Measurements from ENCODE around the gene KDM2B. TPM values are rescaled to one million over a fixed set of nuclear protein-coding genes. Genes with fewer than 3 reads are reported as not detected.

The KDM2B gene
- polyA plus RNA-seq, 3 donors: 9.7 to 68.1 (median 9.7) TPM

GRCh38 chr12:121456551-121456950 lies 124.3 kb downstream of the KDM2B start:
- Histone ChIP-seq H4K20me1 (ENCODE audit: insufficient read depth, low read length) (peaks cover 54% of the 10 kb centered on the region), H3K4me3 (replicated peaks in 1 of 3; ENCODE audit: low read depth in 2 of 3, low read length in 3 of 3) (no peak overlapping the region), H3K4me1 (ENCODE audit: control insufficient read depth in 1 of 2, insufficient read depth in 2 of 2, low read length in 2 of 2) (peaks cover 56 to 61% of the 10 kb centered on the region in 2 donors), H3K9ac (ENCODE audit: insufficient read depth, low read length, poor library complexity, severe bottlenecking) (no peak overlapping the region), H3K27me3 (ENCODE audit: control insufficient read depth in 2 of 2, insufficient read depth in 2 of 2, low read length in 2 of 2) (no peaks in the 10 kb centered on the region), H3K27ac (ENCODE audit: low read depth in 1 of 2, low read length in 2 of 2) (peak overlapping the region in 1 of 2 donors; percentile 50), H3K4me2 (replicated peaks; ENCODE audit: extremely low read depth, low read length, poor library complexity, severe bottlenecking) (no peak overlapping the region), H3K36me3 (replicated peaks in 1 of 2; ENCODE audit: control insufficient read depth in 1 of 2, insufficient read depth in 2 of 2, low read length in 2 of 2) (no peaks in the 10 kb centered on the region), H2AFZ (ENCODE audit: insufficient read depth, low read depth, low read length, poor library complexity, severe bottlenecking) (no peak overlapping the region), H3K79me2 (ENCODE audit: insufficient read depth, low read length) (peaks cover 86% of the 10 kb centered on the region), H3K9me3 (replicated peaks in 1 of 2; ENCODE audit: control insufficient read depth in 1 of 2, insufficient read depth in 1 of 2, low read length in 2 of 2) (no peaks in the 10 kb centered on the region)
- TF ChIP-seq, protein P1, sequence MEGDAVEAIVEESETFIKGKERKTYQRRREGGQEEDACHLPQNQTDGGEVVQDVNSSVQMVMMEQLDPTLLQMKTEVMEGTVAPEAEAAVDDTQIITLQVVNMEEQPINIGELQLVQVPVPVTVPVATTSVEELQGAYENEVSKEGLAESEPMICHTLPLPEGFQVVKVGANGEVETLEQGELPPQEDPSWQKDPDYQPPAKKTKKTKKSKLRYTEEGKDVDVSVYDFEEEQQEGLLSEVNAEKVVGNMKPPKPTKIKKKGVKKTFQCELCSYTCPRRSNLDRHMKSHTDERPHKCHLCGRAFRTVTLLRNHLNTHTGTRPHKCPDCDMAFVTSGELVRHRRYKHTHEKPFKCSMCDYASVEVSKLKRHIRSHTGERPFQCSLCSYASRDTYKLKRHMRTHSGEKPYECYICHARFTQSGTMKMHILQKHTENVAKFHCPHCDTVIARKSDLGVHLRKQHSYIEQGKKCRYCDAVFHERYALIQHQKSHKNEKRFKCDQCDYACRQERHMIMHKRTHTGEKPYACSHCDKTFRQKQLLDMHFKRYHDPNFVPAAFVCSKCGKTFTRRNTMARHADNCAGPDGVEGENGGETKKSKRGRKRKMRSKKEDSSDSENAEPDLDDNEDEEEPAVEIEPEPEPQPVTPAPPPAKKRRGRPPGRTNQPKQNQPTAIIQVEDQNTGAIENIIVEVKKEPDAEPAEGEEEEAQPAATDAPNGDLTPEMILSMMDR (IDR thresholded peaks at IDR 0.05): no peak
- peaks cover 69% of the 10 kb centered on the region for H3K4me1 Mint-ChIP-seq
- H3K27me3 Mint-ChIP-seq (ENCODE audit: low read depth in 3 of 3): peaks cover 0 to 2% (median 2%) of the 10 kb centered on the region in 3 donors
- peaks cover 18 to 20% of the 10 kb centered on the region in 2 donors for H3K36me3 Mint-ChIP-seq
- no peak for DNase-seq
- no peak overlapping the region for H3K4me3 Mint-ChIP-seq
- intact Hi-C loops (cut with micrococcal nuclease): no loop called here
- no peaks in the 10 kb centered on the region for H3K9me3 Mint-ChIP-seq
- 91% methylated on average over 6 of the region's 8 CpGs for WGBS (ENCODE audit: insufficient coverage)
- H3K27ac Mint-ChIP-seq: peak overlapping the region in 4 of 7 donors; percentile 37 to 65 (median 49)

- Histone ChIP-seq H3K27me3 (ENCODE audit: control insufficient read depth in 2 of 2, insufficient read depth in 2 of 2, low read length in 2 of 2) (no peaks in the 10 kb centered on the region), H3K27ac (ENCODE audit: low read depth in 1 of 2, low read length in 2 of 2) (no peak overlapping the region), H3K9me3 (replicated peaks in 1 of 2; ENCODE audit: control insufficient read depth in 1 of 2, insufficient read depth in 1 of 2, low read length in 2 of 2) (no peaks in the 10 kb centered on the region), H3K36me3 (replicated peaks in 1 of 2; ENCODE audit: control insufficient read depth in 1 of 2, insufficient read depth in 2 of 2, low read length in 2 of 2) (no peaks in the 10 kb centered on the region), H3K79me2 (ENCODE audit: insufficient read depth, low read length) (peaks cover 80% of the 10 kb centered on the region), H4K20me1 (ENCODE audit: insufficient read depth, low read length) (peaks cover 48% of the 10 kb centered on the region), H3K4me1 (ENCODE audit: control insufficient read depth in 1 of 2, insufficient read depth in 2 of 2, low read length in 2 of 2) (peaks cover 56 to 61% of the 10 kb centered on the region in 2 donors), H3K9ac (ENCODE audit: insufficient read depth, low read length, poor library complexity, severe bottlenecking) (no peak overlapping the region), H3K4me2 (replicated peaks; ENCODE audit: extremely low read depth, low read length, poor library complexity, severe bottlenecking) (no peak overlapping the region), H2AFZ (ENCODE audit: insufficient read depth, low read depth, low read length, poor library complexity, severe bottlenecking) (no peak overlapping the region), H3K4me3 (replicated peaks in 1 of 3; ENCODE audit: low read depth in 2 of 3, low read length in 3 of 3) (no peak overlapping the region)
- H3K27me3 Mint-ChIP-seq (ENCODE audit: low read depth in 3 of 3): peaks cover 0 to 2% (median 2%) of the 10 kb centered on the region in 3 donors
- H3K9me3 Mint-ChIP-seq: no peaks in the 10 kb centered on the region
- intact Hi-C loops (cut with micrococcal nuclease): no loop called here
- DNase-seq: no peak
- TF ChIP-seq, protein P1 (IDR thresholded peaks at IDR 0.05): no peak
- no peak overlapping the region for H3K4me3 Mint-ChIP-seq
- 88% methylated on average over 21 of the region's 23 CpGs for WGBS (ENCODE audit: insufficient coverage)
- peak overlapping the region in 3 of 7 donors; percentile 23 to 40 (median 33) for H3K27ac Mint-ChIP-seq
- H3K36me3 Mint-ChIP-seq: peaks cover 18 to 21% of the 10 kb centered on the region in 2 donors
- peaks cover 69% of the 10 kb centered on the region for H3K4me1 Mint-ChIP-seq
These were observed 124.9 kb downstream of the KDM2B start for GRCh38 chr12:121455766-121456420.

Data from CD14-positive monocyte (primary cell).